HG03354 (cell line): ENCODE measurements around the gene SORBS2.
A peak's percentile ranks its signal among the peaks of the same experiment; 100 is the strongest.
"Not testable (repeated sequence)": the region's sequence is repeated elsewhere in the genome, so short reads cannot be mapped to it uniquely, and the experiment has no call there.

ENCODE experiments used
- ATAC-seq: cut with Tn5 transposase; IDR thresholded peaks from one replicate; pipeline ENCODE4 v1.9.1; 2021; ENCODE audit warnings: mild to moderate bottlenecking; ENCODE audit not compliant: unreplicated experiment, poor library complexity, severe bottlenecking

The SORBS2 gene, protein sequence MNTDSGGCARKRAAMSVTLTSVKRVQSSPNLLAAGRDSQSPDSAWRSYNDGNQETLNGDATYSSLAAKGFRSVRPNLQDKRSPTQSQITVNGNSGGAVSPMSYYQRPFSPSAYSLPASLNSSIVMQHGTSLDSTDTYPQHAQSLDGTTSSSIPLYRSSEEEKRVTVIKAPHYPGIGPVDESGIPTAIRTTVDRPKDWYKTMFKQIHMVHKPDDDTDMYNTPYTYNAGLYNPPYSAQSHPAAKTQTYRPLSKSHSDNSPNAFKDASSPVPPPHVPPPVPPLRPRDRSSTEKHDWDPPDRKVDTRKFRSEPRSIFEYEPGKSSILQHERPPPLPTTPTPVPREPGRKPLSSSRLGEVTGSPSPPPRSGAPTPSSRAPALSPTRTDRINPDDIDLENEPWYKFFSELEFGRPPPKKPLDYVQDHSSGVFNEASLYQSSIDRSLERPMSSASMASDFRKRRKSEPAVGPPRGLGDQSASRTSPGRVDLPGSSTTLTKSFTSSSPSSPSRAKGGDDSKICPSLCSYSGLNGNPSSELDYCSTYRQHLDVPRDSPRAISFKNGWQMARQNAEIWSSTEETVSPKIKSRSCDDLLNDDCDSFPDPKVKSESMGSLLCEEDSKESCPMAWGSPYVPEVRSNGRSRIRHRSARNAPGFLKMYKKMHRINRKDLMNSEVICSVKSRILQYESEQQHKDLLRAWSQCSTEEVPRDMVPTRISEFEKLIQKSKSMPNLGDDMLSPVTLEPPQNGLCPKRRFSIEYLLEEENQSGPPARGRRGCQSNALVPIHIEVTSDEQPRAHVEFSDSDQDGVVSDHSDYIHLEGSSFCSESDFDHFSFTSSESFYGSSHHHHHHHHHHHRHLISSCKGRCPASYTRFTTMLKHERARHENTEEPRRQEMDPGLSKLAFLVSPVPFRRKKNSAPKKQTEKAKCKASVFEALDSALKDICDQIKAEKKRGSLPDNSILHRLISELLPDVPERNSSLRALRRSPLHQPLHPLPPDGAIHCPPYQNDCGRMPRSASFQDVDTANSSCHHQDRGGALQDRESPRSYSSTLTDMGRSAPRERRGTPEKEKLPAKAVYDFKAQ (N-terminal part only)

DNA sequence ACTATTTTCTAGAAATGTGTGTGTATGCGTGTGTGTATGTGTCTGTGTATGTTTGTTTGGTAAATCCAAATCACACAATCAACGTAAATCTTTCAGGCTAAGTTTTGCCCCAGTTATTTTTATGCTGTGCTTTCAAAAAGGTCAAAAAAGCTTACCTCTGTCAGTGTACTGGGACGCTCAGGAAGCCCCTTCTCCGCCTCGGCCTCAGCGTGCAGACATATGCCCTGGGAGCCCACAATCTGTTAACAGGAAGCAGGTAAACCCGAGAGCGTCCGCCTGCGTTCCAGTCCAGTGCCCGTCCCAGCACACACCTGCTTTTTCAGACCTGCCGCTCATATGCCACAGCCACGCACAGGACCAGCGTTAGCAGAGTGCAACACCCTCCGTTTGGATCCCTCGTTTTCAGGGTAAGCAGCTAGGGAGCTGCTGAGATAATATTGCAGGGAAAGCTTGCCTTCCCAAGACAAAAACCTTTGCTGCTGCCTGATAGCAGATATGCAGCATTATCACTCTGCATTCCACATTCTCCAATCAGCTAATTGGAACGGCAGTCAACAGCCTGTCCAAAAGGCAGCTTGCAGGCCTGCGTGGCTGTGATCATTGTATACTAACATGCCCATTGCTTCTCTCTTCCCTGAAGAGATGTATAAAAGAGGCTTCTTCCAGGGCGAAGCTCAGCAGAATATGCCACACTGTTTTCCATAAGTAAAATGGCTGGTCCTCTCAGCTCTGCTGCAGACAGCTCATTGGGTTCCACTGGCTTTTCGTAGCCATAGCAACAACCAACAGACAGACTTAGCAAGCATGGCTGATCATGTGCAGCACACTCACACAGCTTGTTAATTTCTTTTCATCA lies at the start of gene SORBS2:
SORBS2 (minus strand) TSS at position 686 of the 856 bp plus-strand sequence. CDS start 121,623 bp downstream, outside the sequence.
- peak; percentile 85 for ATAC-seq

DNA sequence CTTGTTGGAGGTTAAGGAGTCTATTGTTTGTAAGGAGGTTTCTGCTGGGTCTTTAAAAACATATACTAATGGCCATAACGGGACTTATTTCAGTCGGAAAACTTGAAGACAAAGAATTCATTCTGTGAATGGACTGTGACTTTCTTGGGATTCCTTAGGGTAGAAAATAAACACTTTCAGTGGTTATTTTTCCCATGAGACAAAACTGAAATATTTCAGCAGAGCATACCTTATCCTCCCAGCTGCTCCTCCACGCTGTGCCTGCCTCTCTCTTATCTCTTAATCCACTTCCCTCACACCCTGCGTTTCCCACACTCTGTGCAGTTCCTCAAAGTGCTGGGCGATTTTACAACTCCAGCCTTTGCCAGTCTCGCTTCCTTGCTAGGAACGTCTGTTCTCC lies 47.1 kb upstream of the SORBS2 start:
- no peak for ATAC-seq

DNA sequence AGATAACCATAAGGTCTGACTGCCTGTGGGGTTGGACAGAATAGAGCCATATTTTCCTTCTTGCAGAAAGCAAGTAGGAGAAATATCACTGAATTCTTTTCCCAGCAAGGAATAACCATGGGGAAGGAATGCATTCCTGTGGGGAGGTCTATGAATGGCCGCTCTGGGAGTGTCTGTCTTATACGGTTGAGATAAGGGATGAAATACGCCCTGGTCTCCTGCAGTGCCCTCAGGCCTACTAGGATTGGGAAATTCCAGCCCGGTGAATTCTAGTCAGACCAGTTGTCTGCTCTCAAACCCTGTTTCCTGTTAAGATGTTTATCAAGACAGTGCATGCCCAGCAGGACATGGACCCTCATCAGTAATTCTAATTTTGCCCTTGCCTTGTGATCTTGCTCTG lies 45.6 kb upstream of the SORBS2 start:
- not testable (repeated sequence) for ATAC-seq

DNA sequence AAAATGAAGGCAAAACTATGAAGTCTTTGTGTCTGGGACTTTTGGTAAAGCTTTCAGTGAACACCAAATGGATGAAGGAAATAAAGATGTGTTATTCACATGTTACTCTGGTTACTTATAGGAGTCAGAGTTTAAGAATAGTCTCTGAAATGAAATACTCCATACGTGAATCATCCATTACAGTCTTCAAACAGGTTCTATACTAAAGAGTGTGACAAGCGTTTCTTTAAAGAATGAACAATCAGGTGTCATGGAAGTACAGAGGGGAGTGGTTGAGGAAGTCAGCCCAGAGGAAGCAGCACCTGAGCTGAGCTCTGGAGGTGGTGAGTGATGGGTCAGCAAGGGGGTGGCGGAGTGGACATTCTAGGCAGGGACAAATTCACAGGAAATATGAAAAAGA lies 41.8 kb upstream of the SORBS2 start:
- ATAC-seq = no peak

DNA sequence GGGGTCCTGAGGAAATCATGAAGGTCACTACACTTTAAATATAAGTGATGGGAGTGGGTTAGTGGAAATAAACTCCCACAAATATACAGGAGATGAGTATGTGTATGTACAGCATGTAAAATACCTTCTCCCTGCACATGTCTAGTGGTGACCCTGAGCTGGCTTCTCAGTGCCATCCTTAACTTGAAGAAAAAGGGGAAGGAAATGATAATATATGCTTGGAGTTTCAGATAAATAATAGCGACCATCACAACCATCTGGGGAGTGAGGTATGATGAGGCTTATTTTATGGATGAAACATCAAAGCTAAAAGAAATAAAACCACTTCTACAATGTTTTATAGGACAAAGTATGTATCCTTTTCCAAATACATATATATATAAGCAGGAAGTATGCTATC lies 41.0 kb upstream of the SORBS2 start:
- ATAC-seq = no peak

DNA sequence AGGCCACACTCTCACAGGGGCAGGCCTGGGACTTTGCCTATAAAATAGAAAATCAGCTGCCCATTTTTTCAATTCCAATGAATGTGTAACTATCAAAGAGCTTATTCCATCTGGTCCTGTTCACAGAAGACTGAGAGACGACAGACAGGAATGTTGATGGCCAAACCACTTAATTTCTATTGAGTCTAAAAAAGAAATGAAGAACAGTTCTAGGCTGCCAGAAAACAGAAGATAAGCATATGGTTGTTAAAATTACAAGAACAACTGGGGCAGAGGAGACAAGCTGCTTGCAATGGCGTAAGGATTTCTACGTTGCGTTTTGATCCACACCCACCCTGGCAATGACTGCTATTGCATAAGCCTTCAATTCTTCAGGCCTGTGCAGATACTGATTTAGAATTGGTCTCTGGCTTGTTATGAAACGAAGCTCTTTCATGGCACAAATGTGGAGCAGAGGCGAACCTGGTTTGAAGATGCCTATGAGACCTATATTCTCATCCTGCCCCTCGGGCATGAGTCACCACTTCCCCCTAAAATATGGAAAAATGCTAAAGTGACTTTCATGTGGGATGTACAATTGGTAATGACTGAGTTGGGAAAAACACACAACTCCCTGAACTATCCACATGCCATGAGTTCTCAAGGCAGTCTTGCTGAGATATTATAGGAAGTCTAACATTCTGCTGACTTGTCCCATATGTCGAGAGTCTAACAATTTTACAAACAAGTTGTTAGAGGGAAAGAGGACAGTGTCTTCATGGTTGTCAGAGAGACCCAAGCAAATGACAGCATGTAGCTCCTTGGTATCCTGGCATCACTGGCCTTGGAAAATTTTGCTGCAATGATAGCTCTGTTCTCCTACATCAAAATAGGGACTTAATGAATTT lies 37.9 kb upstream of the SORBS2 start:
- ATAC-seq = no peak

DNA sequence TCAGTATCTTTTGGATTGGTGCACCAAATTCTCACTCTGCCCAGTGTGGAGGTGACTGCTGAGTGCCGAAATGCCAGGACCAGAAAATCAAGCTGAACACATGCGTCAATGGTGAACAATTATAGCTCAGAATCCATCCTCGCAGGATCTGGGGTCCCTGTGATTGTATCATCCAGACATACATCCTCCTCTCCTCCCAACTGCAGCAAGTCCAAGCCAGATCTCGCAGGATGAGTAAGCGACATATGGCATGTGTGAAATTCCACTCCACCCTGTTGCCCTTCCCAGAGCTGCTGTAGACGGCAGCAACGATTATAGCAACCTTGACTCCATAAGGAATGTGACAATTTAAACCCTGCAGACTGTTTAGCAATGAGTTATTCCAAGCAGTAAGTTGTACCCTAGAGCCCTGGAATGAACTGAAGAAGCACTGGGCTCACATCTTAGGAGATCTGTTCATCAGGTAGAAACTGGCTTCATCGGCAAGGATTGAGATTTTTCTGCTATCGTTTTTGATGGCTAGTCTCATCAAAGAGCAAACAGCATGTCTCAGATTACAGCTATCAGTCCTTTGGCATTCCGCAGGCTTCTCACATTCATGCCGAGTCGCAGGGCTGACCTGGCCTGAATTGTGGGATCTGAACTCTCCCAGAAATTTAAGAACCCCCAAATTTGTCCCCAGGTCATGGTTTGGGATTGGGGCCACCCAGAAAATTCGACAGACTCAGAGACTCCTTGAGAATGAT lies 35.5 kb upstream of the SORBS2 start:
- no peak for ATAC-seq

DNA sequence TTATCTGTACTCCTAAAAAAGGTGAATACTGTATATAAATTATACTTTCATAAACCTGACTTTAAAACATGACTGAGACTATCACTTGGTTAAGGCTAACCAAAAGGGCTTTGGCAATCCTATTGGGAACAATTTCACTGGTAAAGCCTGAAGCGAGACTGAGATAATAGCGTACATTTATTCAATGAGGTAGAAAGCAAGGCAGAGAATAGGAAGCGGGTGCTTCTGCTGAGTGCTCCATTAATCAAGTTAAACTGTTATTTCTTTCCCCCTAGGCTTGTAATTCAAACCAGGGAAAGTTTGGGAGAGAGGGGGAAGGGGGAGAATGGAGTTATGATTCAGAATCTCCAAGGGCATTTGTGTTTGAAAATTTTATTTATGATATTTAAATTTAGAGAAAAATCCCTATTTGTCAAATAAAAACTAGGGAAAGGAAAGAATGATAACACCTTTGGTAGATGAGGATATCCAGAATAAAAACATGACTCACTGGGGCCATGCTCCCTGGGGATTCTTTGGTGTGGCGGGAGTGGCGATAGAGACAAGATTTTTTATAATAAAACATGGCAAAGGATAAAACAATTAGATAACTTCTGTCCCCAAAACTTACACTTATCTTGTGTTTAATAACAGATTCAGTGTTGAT lies 34.6 kb upstream of the SORBS2 start:
- no peak for ATAC-seq

DNA sequence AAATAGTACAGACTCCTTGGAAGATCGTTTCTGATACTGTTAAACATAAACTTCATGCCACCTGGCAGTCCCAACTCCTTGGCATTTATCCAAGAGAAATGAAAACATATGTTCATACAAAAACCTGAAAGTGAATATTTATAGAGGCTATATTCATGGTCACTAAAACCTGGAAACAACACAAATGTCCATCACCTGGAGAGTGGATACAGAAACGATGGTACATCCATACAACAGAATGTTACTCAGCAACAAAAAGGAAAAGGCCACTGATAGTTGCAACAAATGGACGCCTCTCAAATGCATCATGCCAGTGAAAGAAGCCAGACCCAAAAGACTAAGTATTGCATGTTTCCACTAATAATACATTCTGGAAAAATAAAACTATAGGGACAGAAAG lies 34.0 kb upstream of the SORBS2 start:
- no peak for ATAC-seq

DNA sequence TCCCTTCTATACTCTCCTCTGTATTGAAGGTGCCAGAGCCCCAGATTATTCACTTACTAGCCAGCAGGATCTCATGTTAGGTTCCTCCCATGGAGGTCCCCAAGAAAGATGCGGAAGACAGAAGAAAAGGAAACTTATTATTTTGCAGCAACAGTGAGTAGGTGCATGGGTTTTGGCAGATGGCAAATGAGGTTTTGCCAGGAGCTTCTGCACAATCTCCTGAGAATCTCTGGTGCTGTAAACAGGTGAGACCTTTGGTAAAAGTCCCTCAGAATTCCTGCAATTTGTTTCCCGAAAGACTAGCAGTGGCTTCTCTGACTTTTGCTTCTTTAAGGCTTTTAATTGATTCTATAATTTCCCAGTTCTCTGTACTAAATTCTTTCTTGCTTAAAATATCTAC lies 29.5 kb upstream of the SORBS2 start:
- no peak for ATAC-seq

DNA sequence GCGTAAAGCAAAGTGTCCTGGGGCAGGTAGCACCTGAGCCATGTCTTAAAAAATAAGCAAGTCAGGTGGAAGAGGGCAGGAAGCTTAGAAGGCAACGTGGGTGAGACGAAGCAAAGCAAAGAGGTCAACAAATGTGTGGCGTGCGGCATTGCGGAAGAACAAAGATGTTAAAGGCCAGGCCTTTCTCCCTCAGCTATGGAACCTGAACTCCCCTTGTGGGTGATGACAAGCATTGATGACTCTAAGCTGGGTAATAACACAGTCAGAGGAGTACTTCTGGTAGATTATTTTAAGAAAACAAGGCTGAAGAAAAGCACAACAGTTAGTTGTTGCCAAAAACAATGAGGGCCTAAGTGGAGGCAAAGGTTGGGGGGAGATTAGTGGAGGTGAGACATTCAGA lies 29.0 kb upstream of the SORBS2 start:
- ATAC-seq = no peak

DNA sequence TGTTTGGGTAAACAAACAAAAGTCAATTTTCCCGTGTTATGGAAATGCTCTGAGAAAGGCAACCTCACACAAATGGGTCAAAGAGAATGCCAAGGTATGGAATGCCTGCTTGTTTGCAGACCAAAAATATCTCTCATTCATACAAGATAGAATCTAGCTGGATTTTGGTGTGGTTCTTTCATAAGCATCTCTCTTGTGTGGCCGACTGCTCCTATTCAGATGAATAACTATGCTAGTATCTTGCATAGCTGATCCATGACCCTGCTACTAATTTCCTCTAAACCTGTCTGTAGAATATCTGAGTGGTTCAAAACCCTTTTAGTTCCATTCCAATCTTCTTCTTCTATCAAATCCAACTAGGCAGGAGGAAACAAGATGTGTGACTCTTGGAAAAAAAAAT lies 28.2 kb upstream of the SORBS2 start:
- no peak for ATAC-seq

DNA sequence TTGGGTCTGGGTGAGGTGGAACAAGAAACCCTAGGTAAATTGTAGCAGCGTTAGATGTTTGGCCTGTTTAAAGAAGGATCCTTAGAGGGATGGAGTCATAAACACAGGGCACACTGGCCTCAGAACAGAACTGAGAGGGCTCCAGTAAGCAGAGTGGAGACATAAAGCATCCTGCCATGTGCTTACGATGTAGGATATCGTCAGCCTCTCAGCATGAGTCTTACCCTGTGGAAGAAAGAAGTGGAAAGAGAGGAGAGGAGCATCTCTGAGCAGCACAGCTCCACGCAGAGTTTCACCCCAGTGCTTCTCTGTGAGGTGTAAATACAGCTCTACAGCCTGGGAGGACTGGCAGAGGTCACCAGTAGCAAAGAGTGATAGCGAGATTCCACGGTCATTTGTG lies 27.8 kb upstream of the SORBS2 start:
- no peak for ATAC-seq

DNA sequence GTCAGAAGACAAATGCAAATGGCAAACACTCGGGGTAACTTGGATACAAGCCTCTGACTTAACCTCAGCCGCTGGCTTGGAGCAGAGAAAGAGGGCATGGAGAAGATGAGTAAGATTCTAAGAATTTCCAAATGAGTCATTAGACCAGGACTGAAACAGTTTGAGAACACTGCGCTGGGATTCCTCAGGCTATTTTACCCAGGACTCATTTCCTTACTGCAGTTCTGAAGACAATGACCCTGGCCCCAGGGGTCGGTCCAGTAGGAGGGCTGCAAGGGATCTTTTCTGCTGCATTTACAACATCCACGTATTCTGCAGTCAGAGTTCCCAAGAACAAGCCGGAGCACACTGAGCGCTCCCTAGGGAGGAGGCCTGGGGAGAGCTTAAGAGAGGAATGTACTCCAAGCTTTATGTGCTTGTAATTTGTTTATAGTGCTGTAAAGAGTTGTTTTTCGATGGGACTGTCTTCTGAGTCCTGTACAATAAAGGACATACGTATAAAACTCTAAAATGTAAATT lies 27.3 kb upstream of the SORBS2 start:
- ATAC-seq = no peak

DNA sequence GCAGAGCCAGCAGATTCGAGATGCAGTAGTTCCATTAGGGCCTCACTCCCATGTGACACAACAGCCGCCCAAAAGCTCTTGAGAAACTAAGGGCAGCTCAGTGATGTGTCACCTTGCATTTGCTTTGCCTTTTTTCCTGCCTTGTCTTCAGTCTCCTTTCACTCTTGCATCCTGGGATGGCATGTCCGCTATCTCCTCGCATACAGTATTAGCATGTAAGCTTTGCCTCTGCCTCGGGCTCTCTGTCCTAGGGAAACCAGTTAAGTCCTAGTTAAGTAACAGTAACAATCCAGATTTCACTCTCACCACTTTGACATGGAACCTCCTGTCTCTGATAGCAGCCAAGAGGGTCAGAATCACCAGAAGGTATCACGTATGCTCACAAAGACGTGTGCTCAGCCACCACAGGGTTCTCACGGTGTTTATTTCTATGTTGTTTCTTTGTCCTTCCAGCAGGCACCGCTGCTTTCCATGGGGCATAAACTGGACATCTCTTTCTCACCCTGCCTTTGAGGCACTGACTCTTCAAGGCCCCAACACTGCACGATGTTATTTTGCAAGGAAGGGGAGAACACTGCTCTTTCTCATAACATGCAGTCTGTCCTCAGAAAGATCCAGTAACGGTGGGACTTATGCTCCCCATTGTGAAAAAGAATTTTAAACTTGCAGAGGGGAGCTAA lies 26.7 kb upstream of the SORBS2 start:
- no peak for ATAC-seq

DNA sequence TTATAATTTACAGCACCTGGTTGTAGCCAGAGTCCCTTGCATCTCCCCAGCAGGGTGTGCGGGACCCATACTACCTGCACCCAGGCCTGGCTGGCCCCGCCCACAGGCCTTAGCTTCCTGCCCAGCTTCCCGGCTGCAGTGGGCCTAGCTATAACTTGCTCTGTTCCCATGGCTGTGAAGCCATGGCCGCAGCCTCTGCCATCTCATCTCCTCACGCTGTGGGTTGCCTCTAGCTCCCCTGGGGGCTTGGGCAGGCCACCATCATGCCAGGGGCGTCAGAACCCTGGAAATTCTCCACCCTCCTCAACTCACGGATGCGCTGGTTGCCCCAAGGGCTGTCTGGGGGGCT lies 26.1 kb upstream of the SORBS2 start:
- ATAC-seq = no peak
